NB4 (cell line): ENCODE measurements around the gene MAP2K3.

Experiments used
- CTCF ChIP-seq: IDR thresholded peaks from one replicate; pipeline ENCODE4 v1.5.1; 2012; ENCODE audit warnings: low read depth, low read length
- POLR2A ChIP-seq: IDR thresholded peaks from 2 replicates; pipeline ENCODE4 v1.6.1; 2011; ENCODE audit warnings: mild to moderate bottlenecking; ENCODE audit not compliant: insufficient read length; ENCODE audit errors: extremely low read depth
- TF ChIP-seq, protein P1 (sequence below): IDR thresholded peaks from 2 replicates; pipeline ENCODE4 v1.6.1; 2011; ENCODE audit warnings: low read depth, low read length

GRCh38 chr17:21252796-21253645 is 31.5 kb upstream of the MAP2K3 start, which contains the start of gene NATD1:
- no peak for TF ChIP-seq CTCF
- no peak for TF ChIP-seq POLR2A
- TF ChIP-seq, protein P1, sequence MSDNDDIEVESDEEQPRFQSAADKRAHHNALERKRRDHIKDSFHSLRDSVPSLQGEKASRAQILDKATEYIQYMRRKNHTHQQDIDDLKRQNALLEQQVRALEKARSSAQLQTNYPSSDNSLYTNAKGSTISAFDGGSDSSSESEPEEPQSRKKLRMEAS: peak; percentile 90
